GM11168 (cell line): Measurements from ENCODE around the gene SEC61B.

Source experiments
- in situ Hi-C: fragments of 300-500 bp; cut with MboI; formaldehyde crosslinking; loops from one replicate; pipeline ENCODE4 v1.12.0; 2022; ENCODE audit warnings: low sequenced_read_pairs; ENCODE audit not compliant: unreplicated experiment

SEC61B gene

GRCh38 chr9:99221621-99222415, at the start of gene SEC61B, which contains the start of gene ALG2:
Gene SEC61B (plus strand): TSS chr9:99222282. CDS start chr9:99222364, 82 bp downstream.
Gene ALG2 (minus strand): TSS chr9:99221942. CDS start chr9:99221894, 48 bp downstream.
- in situ Hi-C loops: no loop called here

GRCh38 chr9:99173570-99174504, 48.2 kb upstream of the SEC61B start:
- in situ Hi-C loops: loop anchor here (25.0 kb wide), 1 partner anchor 1138 kb away; no protein-coding TSS in a partner anchor

- in situ Hi-C loops: loop anchor here (25.0 kb wide), 1 partner anchor 836 kb away; no protein-coding TSS in a partner anchor
Measured at GRCh38 chr9:99176527-99177013, 45.5 kb upstream of the SEC61B start.

GRCh38 chr9:99177576-99178366, 44.3 kb upstream of the SEC61B start:
- in situ Hi-C loops: loop anchor here (25.0 kb wide), 1 partner anchor 835 kb away; no protein-coding TSS in a partner anchor

GRCh38 chr9:99178912-99179872, 42.9 kb upstream of the SEC61B start:
- in situ Hi-C loops: loop anchor here (25.0 kb wide), 1 partner anchor 833 kb away; no protein-coding TSS in a partner anchor

- in situ Hi-C loops: loop anchor here (10.0 to 25.0 kb wide), 2 partner anchors 625 to 832 kb away; no protein-coding TSS in a partner anchor
Measured at GRCh38 chr9:99180199-99180598, 41.9 kb upstream of the SEC61B start.

GRCh38 chr9:99180662-99181061, 41.4 kb upstream of the SEC61B start:
- in situ Hi-C loops: loop anchor here (10.0 to 25.0 kb wide), 2 partner anchors 624 to 832 kb away; no protein-coding TSS in a partner anchor

- in situ Hi-C loops: loop anchor here (10.0 to 25.0 kb wide), 2 partner anchors 624 to 831 kb away; no protein-coding TSS in a partner anchor
Measured at GRCh38 chr9:99181206-99181605, 40.9 kb upstream of the SEC61B start.

- in situ Hi-C loops: loop anchor here (10.0 to 25.0 kb wide), 2 partner anchors 623 to 831 kb away; no protein-coding TSS in a partner anchor
Measured at GRCh38 chr9:99181621-99182020, 40.5 kb upstream of the SEC61B start.

GRCh38 chr9:99182356-99182755, 39.7 kb upstream of the SEC61B start:
- in situ Hi-C loops: loop anchor here (10.0 to 25.0 kb wide), 2 partner anchors 622 to 830 kb away; no protein-coding TSS in a partner anchor

- in situ Hi-C loops: loop anchor here (10.0 to 25.0 kb wide), 2 partner anchors 621 to 829 kb away; no protein-coding TSS in a partner anchor
Measured at GRCh38 chr9:99183616-99184015, 38.5 kb upstream of the SEC61B start.

GRCh38 chr9:99184110-99184474, 38.0 kb upstream of the SEC61B start:
- in situ Hi-C loops: loop anchor here (10.0 to 25.0 kb wide), 2 partner anchors 621 to 828 kb away; no protein-coding TSS in a partner anchor

GRCh38 chr9:99184475-99185347, 37.4 kb upstream of the SEC61B start:
- in situ Hi-C loops: loop anchor here (10.0 to 25.0 kb wide), 2 partner anchors 620 to 828 kb away; no protein-coding TSS in a partner anchor

GRCh38 chr9:99185348-99185632, 36.8 kb upstream of the SEC61B start:
- in situ Hi-C loops: loop anchor here (10.0 to 25.0 kb wide), 2 partner anchors 620 to 827 kb away; no protein-coding TSS in a partner anchor

GRCh38 chr9:99185934-99186333, 36.1 kb upstream of the SEC61B start:
- in situ Hi-C loops: loop anchor here (10.0 to 25.0 kb wide), 2 partner anchors 619 to 826 kb away; no protein-coding TSS in a partner anchor

GRCh38 chr9:99187311-99187710, 34.8 kb upstream of the SEC61B start:
- in situ Hi-C loops: loop anchor here (10.0 to 25.0 kb wide), 2 partner anchors 617 to 825 kb away; no protein-coding TSS in a partner anchor

GRCh38 chr9:99189186-99189585, 32.9 kb upstream of the SEC61B start:
- in situ Hi-C loops: loop anchor here (10.0 to 25.0 kb wide), 2 partner anchors 616 to 823 kb away; no protein-coding TSS in a partner anchor
